HG02642 (cell line): ENCODE measurements around the gene CSNK1G1.

Source experiments
- ATAC-seq: cut with Tn5 transposase; IDR thresholded peaks from one replicate; pipeline ENCODE4 v1.9.1; 2021; ENCODE audit warnings: mild to moderate bottlenecking; ENCODE audit not compliant: unreplicated experiment, poor library complexity

CSNK1G1 gene

GRCh38 chr15:64213646-64214045 lies 142.3 kb downstream of the CSNK1G1 start:
- ATAC-seq, result no peak

- ATAC-seq, result no peak
Observed at GRCh38 chr15:64211696-64212095, 144.3 kb downstream of the CSNK1G1 start.

GRCh38 chr15:64210371-64210770 lies 145.6 kb downstream of the CSNK1G1 start:
- ATAC-seq, result no peak

- ATAC-seq, result no peak
Observed at GRCh38 chr15:64209680-64210334, 146.2 kb downstream of the CSNK1G1 start.

- ATAC-seq, result no peak
Observed at GRCh38 chr15:64205202-64205601, 150.8 kb downstream of the CSNK1G1 start.

GRCh38 chr15:64197425-64197824 lies 158.5 kb downstream of the CSNK1G1 start:
- no peak for ATAC-seq

GRCh38 chr15:64193971-64194370 lies 162.0 kb downstream of the CSNK1G1 start:
- no peak for ATAC-seq

GRCh38 chr15:64191971-64192830 lies 163.8 kb downstream of the CSNK1G1 start:
- no peak for ATAC-seq

GRCh38 chr15:64187396-64188191 lies 168.4 kb downstream of the CSNK1G1 start:
- no peak for ATAC-seq

- no peak for ATAC-seq
Observed at GRCh38 chr15:64185146-64185911, 170.6 kb downstream of the CSNK1G1 start.

GRCh38 chr15:64182859-64183370 lies 173.1 kb downstream of the CSNK1G1 start:
- no peak for ATAC-seq

GRCh38 chr15:64180235-64180824 lies 175.6 kb downstream of the CSNK1G1 start:
- ATAC-seq, result no peak

GRCh38 chr15:64166102-64166890 lies 189.7 kb downstream of the CSNK1G1 start:
- no peak for ATAC-seq

GRCh38 chr15:64164436-64164835 lies 191.5 kb downstream of the CSNK1G1 start:
- no peak for ATAC-seq

- peak; percentile 6 for ATAC-seq
Observed at GRCh38 chr15:64163659-64164362, 192.2 kb downstream of the CSNK1G1 start.

- ATAC-seq, result peak; percentile 93
Observed at GRCh38 chr15:64162869-64163658, 192.9 kb downstream of the CSNK1G1 start, which contains the start of gene PPIB. TSS of gene PPIB (minus strand) at chr15:64163022. CDS start at chr15:64162986, 36 bp downstream.

- peak; percentile 26 for ATAC-seq
Observed at GRCh38 chr15:64162478-64162868, 193.5 kb downstream of the CSNK1G1 start.
